GM08714 (cell line): Measurements from ENCODE around the gene B4GALT5.
"Not testable (repeated sequence)": the region's sequence is repeated elsewhere in the genome, so short reads cannot be mapped to it uniquely, and the experiment has no call there.

Source experiments
- H3K4me3 ChIP-seq: fragments of 200-500 bp; sonication (Bioruptor generic); 2 replicates; pipeline ENCODE4 v1.5.1; 2014; ENCODE audit warnings: mild to moderate bottlenecking, low read length, inconsistent platforms
- ZNF274 ChIP-seq: IDR thresholded peaks from 2 replicates; pipeline ENCODE4 v1.6.1; 2012; ENCODE audit warnings: mild to moderate bottlenecking, low read depth, low read length

The B4GALT5 gene

GRCh38 chr20:49747707-49748524 lies 34.2 kb upstream of the B4GALT5 start:
- no peak overlapping the region for H3K4me3 ChIP-seq
- no peak for TF ChIP-seq ZNF274

- no peak for TF ChIP-seq ZNF274
- H3K4me3 ChIP-seq, result no peak overlapping the region
These were observed 29.3 kb upstream of the B4GALT5 start for GRCh38 chr20:49742948-49743347.

GRCh38 chr20:49741977-49742376 lies 28.3 kb upstream of the B4GALT5 start:
- H3K4me3 ChIP-seq, result no peak overlapping the region
- no peak for TF ChIP-seq ZNF274

DNA sequence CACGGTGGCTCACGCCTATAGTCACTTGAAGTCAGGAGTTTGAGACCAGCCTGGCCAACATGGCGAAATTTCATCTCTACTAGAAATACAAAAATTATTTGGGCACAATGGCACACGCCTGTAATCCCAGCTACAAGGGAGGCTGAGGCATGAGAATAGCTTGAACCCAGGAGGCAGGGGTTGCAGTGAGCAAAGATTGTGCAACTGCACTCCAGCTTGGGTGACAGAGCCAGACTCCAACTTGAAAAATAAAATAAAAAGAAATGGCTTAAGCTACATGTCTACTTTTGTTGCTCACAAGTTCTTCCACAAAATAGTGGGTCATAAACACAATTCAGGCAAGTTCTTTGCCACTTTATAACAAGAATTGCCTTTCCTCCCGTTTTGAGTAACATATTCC lies 27.1 kb upstream of the B4GALT5 start:
- TF ChIP-seq ZNF274, result no peak
- no peak overlapping the region for H3K4me3 ChIP-seq

DNA sequence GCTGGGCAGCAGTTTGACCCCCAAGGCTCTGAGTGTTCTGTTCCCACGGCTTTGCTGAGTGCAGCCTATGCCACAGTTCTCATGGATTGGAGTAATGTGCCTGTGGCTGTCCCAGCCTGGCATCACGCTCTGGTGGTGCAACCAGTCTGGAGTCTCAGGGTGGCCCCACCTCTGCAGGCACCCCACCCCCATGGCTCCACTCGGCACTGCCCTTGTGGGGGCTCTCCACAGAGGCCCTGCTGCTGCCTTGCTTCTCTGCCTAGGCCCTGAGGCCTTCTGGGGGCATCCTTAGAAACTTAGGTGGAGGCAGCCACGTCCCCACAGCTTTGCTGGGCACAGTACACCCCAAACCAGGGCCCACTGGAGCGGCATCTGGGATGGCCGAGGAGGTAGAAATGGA lies 25.4 kb upstream of the B4GALT5 start:
- H3K4me3 ChIP-seq, result no peak overlapping the region
- TF ChIP-seq ZNF274, result no peak

DNA sequence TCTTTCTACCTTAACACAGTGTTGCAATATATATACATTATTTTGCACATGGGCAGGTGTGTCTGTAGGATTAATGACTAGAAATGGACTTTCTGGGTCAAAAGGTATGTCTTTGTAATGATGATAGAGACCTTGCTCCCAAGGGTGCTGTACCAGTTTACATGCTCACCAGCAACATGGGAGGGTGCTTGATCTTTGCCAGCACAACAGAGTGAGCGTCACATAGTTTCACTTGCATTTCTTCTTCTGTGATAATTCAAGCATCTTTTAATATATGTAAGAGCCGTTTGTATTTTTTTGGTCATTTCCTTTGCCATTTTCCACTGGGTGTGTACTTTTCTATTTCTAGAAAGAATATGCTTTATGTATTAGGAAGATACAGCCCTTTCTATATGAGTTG lies 23.6 kb upstream of the B4GALT5 start:
- no peak for TF ChIP-seq ZNF274

GRCh38 chr20:49729780-49730179 lies 16.1 kb upstream of the B4GALT5 start:
- TF ChIP-seq ZNF274, result no peak
- H3K4me3 ChIP-seq, result no peak overlapping the region

More for the DNA sequence above, 23.6 kb upstream of the B4GALT5 start:
- no peak overlapping the region for H3K4me3 ChIP-seq

DNA sequence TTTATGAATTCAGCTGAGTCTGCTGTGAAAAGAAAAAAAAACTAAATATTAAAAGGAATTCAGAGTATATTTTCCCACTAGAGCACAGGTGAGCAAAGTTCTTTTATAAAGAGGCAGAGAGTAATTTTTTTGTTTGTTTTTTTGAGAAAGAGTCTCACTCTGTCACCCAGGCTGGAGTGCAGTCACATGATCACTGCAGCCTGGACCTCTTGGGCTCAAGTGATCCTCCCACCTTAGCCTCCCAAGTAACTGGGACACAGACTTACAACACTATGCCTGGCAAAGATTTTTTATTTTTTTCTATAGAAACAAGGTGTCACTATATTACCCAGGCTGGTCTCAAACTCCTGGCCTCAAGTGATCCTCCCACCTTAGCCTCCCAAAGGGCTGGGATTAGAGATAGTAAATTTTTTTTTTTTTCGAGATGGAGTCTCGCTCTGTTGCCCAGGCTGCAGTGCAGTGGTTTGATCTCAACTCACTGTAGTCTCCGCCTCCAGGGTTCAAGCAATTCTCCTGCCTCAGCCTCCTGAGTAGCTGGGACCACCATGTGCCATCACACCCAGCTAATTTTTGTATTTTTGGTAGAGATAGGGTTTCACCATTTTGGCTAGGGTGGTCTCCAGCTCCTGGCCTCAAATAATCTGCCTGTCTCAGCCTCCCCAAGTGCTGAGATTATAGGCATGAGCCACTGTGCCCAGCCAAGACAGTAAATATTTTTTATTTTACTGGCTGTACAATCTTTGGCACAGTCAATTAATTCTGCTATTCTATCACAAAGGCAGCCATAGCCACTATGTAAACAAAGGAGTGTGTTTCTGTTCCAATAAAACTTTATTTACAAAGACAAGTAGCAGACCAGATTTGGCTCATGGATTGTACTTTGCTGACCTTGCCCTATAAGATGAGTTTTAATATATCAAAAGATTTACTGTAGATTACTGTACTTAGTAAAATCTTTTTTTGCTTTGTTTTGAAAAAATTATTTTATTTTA lies 14.5 kb upstream of the B4GALT5 start:
- TF ChIP-seq ZNF274, result no peak
- H3K4me3 ChIP-seq, result no peak overlapping the region

GRCh38 chr20:49727478-49727877 lies 13.8 kb upstream of the B4GALT5 start:
- no peak for TF ChIP-seq ZNF274
- no peak overlapping the region for H3K4me3 ChIP-seq

- H3K4me3 ChIP-seq, result no peak overlapping the region
- TF ChIP-seq ZNF274, result no peak
These were observed 12.0 kb upstream of the B4GALT5 start for GRCh38 chr20:49725694-49726093.

- H3K4me3 ChIP-seq, result not testable (repeated sequence)
These were observed 11.5 kb upstream of the B4GALT5 start for GRCh38 chr20:49725224-49725606.

DNA sequence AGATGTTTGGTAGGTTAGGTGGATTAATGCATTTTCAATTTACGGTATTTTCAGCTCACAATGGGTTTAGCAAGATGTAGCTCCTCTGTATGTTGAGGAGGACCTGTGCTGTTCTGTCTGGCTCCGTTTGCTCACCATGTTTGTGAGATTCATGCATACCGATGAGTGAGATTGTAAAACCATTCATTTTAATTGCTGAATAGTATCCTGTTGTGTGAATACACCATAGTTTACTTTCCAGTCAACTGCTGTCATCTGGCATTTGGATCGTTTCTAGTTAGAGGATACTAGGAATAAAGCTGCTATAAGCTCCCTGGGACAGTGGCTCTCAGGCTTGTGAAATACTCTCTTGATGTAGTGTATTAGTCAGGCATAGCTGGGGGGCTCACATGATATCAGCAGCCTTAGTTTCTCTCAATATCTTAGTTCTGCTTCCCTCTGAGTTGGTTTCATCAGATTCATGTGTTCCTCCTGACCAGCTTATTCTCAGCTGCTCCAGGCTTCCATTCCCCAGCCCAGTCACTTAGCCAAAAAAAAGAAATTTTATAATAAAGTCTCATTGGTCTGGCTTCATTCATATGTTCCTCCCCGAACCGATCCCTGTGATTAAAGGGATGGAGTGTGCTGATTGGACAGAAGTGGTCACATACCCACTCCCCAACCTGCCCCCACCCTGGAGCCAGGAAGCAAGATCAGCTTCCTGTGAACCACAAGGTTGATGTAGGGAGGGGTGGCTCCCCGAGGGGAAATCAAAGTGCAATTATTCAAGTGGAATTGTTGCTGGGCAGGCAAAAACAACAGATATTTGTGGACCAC lies 10.9 kb upstream of the B4GALT5 start:
- H3K4me3 ChIP-seq, result no peak overlapping the region
- TF ChIP-seq ZNF274, result no peak

- not testable (repeated sequence) for H3K4me3 ChIP-seq
These were observed 10.1 kb upstream of the B4GALT5 start for GRCh38 chr20:49723758-49724157.

- H3K4me3 ChIP-seq, result not testable (repeated sequence)
These were observed 7.6 kb upstream of the B4GALT5 start for GRCh38 chr20:49721326-49721725.
